CD14-positive monocyte (primary cell): ENCODE data around the gene DNAH14. TPM values are rescaled to one million over a fixed set of nuclear protein-coding genes. Genes with fewer than 3 reads are reported as not detected.
"Not testable (repeated sequence)": the region's sequence is repeated elsewhere in the genome, so short reads cannot be mapped to it uniquely, and the experiment has no call there.

Experiments
- DNase-seq, 3 donors: peaks; one replicate each; pipeline ENCODE4 v3.0.0-alpha.2; 2011 to 2022
- H2AFZ ChIP-seq: 2 replicates; pipeline ENCODE4 v1.6.0; 2012; ENCODE audit warnings: mild to moderate bottlenecking, low read depth, low read length, inconsistent platforms; ENCODE audit not compliant: insufficient read depth, poor library complexity, severe bottlenecking
- H3K27ac ChIP-seq, 2 donors: 1 replicate in 1 of 2; 2 replicates in 1 of 2; pipeline ENCODE4 v1.5.1; 2012 to 2013; ENCODE audit warnings: low read length in 2 of 2, control low read depth in 1 of 2, inconsistent platforms in 1 of 2, low read depth in 1 of 2, mild to moderate bottlenecking in 1 of 2
- H3K27me3 ChIP-seq, 2 donors: one replicate each; pipeline versions ENCODE4 v1.6.0 to v1.6.1; 2011 to 2013; ENCODE audit warnings: low read length in 2 of 2; ENCODE audit not compliant: control insufficient read depth in 2 of 2, insufficient read depth in 2 of 2
- H3K36me3 ChIP-seq, 2 donors: replicated peaks in 1 of 2; 1 replicate in 1 of 2; 2 replicates in 1 of 2; pipeline versions ENCODE4 v1.5.1 to v1.6.1; 2012 to 2013; ENCODE audit warnings: low read length in 2 of 2, control low read depth in 1 of 2, inconsistent platforms in 1 of 2, mild to moderate bottlenecking in 1 of 2; ENCODE audit not compliant: insufficient read depth in 2 of 2, control insufficient read depth in 1 of 2
- H3K4me1 ChIP-seq, 2 donors: 1 replicate in 1 of 2; 2 replicates in 1 of 2; pipeline versions ENCODE4 v1.5.1 to v1.6.1; 2012 to 2013; ENCODE audit warnings: low read length in 2 of 2, control low read depth in 1 of 2, inconsistent platforms in 1 of 2, mild to moderate bottlenecking in 1 of 2, moderate library complexity in 1 of 2; ENCODE audit not compliant: insufficient read depth in 2 of 2, control insufficient read depth in 1 of 2
- H3K4me2 ChIP-seq: replicated peaks from 2 replicates; pipeline ENCODE3; 2012; ENCODE audit warnings: low read length, moderate library complexity, mild to moderate bottlenecking; ENCODE audit not compliant: poor library complexity, severe bottlenecking; ENCODE audit errors: extremely low read depth
- H3K4me3 ChIP-seq, 3 experiments: fragments of 200-600 bp in 1 of 3; sonication (generic) in 1 of 3; replicated peaks in 1 of 3; 1 replicate in 2 of 3; 2 replicates in 1 of 3; pipeline ENCODE4 v1.5.1; 2011 to 2013; ENCODE audit warnings: low read length in 3 of 3, mild to moderate bottlenecking in 3 of 3, control low read depth in 2 of 3, low read depth in 2 of 3, inconsistent platforms in 1 of 3, moderate library complexity in 1 of 3
- H3K79me2 ChIP-seq: 2 replicates; pipeline ENCODE4 v1.6.0; 2012; ENCODE audit warnings: mild to moderate bottlenecking, control low read depth, inconsistent platforms, low read length, moderate library complexity; ENCODE audit not compliant: insufficient read depth
- H3K9ac ChIP-seq: 2 replicates; pipeline ENCODE4 v1.6.0; 2017; ENCODE audit warnings: low read length, mild to moderate bottlenecking; ENCODE audit not compliant: insufficient read depth, poor library complexity, severe bottlenecking
- H3K9me3 ChIP-seq, 2 donors: replicated peaks in 1 of 2; 1 replicate in 1 of 2; 2 replicates in 1 of 2; pipeline versions ENCODE4 v1.5.1 to v1.6.1; 2012 to 2013; ENCODE audit warnings: low read length in 2 of 2, control low read depth in 1 of 2; ENCODE audit not compliant: control insufficient read depth in 1 of 2, insufficient read depth in 1 of 2
- H4K20me1 ChIP-seq: 2 replicates; pipeline ENCODE4 v1.6.0; 2012; ENCODE audit warnings: mild to moderate bottlenecking, low read length, control low read depth, moderate library complexity; ENCODE audit not compliant: insufficient read depth
- H3K27ac Mint-ChIP-seq, 7 donors: one replicate each; pipeline ENCODE4 v1.8.0; 2020; ENCODE audit warnings: mild to moderate bottlenecking in 7 of 7, mixed read lengths in 7 of 7, moderate library complexity in 6 of 7, inconsistent platforms in 2 of 7
- H3K27me3 Mint-ChIP-seq, 3 donors: one replicate each; pipeline ENCODE4 v1.8.0; 2021 to 2022; ENCODE audit warnings: low read depth in 3 of 3, mild to moderate bottlenecking in 3 of 3, mixed read lengths in 3 of 3, moderate library complexity in 3 of 3, inconsistent platforms in 1 of 3
- H3K36me3 Mint-ChIP-seq, 2 donors: one replicate each; pipeline ENCODE4 v1.8.0; 2020; ENCODE audit warnings: mixed read lengths in 2 of 2, inconsistent platforms in 1 of 2, mild to moderate bottlenecking in 1 of 2
- H3K4me1 Mint-ChIP-seq: one replicate; pipeline ENCODE4 v1.8.0; 2020; ENCODE audit warnings: mild to moderate bottlenecking, mixed read lengths
- H3K4me3 Mint-ChIP-seq, 2 donors: one replicate each; pipeline ENCODE4 v1.8.0; 2020; ENCODE audit warnings: mild to moderate bottlenecking in 2 of 2, mixed read lengths in 2 of 2, moderate library complexity in 1 of 2
- H3K9me3 Mint-ChIP-seq, 7 donors: one replicate each; pipeline ENCODE4 v1.8.0; 2020 to 2022; ENCODE audit warnings: mixed read lengths in 7 of 7, mild to moderate bottlenecking in 6 of 7, moderate library complexity in 6 of 7, inconsistent platforms in 2 of 7
- WGBS: methylation state at CpG from one replicate; pipeline ENCODE4 v1.1.5; 2013; ENCODE audit warnings: missing lambda C conversion rate; ENCODE audit not compliant: insufficient coverage; 5-methylcytosine and 5-hydroxymethylcytosine counted together
- intact Hi-C, 2 donors: fragments of 100-400 bp; cut with micrococcal nuclease; formaldehyde crosslinking; loops; one replicate each; pipeline versions ENCODE4 v1.15.0 to v1.15.1; 2023
- polyA plus RNA-seq, 3 donors: library from polyadenylated mRNA; depleted of rRNA in 1 of 3; unstranded in 2 of 3; stranded (reverse) in 1 of 3; fragments of 300-500 nt in 2 of 3; fragments of >200 nt in 1 of 3; fragmentation: Illumina TruSeq in 2 of 3; gene quantifications; 1 replicate in 2 of 3; 2 replicates in 1 of 3; pipeline ENCODE4 v1.2.3, GENCODE V29; 2012 to 2021
- TF ChIP-seq, protein P1 (sequence below): fragments of 200-600 bp; IDR thresholded peaks from one replicate; pipeline ENCODE4 v1.8.0; 2022; ENCODE audit warnings: antibody characterized with exemption, mild to moderate bottlenecking

The DNAH14 gene
- polyA plus RNA-seq, 3 donors, result 0.83 TPM; not detected in 2

- H3K27ac ChIP-seq, result no peak overlapping the region
- no peaks in the 10 kb centered on the region for H3K4me1 ChIP-seq
- no peak for DNase-seq
- H3K36me3 ChIP-seq, result no peaks in the 10 kb centered on the region
- Mint-ChIP-seq H3K4me1 (no peaks in the 10 kb centered on the region), H3K4me3 (no peak overlapping the region), H3K27ac (no peak overlapping the region), H3K9me3 (peaks cover 0 to 10% (median 4%) of the 10 kb centered on the region in 7 donors), H3K27me3 (no peaks in the 10 kb centered on the region), H3K36me3 (no peaks in the 10 kb centered on the region)
- 96% methylated on average over 2 of the region's 2 CpGs for WGBS
- H3K27me3 ChIP-seq, result no peaks in the 10 kb centered on the region
- TF ChIP-seq, protein P1, sequence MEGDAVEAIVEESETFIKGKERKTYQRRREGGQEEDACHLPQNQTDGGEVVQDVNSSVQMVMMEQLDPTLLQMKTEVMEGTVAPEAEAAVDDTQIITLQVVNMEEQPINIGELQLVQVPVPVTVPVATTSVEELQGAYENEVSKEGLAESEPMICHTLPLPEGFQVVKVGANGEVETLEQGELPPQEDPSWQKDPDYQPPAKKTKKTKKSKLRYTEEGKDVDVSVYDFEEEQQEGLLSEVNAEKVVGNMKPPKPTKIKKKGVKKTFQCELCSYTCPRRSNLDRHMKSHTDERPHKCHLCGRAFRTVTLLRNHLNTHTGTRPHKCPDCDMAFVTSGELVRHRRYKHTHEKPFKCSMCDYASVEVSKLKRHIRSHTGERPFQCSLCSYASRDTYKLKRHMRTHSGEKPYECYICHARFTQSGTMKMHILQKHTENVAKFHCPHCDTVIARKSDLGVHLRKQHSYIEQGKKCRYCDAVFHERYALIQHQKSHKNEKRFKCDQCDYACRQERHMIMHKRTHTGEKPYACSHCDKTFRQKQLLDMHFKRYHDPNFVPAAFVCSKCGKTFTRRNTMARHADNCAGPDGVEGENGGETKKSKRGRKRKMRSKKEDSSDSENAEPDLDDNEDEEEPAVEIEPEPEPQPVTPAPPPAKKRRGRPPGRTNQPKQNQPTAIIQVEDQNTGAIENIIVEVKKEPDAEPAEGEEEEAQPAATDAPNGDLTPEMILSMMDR, result no peak
- H2AFZ ChIP-seq, result no peak overlapping the region
- H3K4me3 ChIP-seq, result no peak overlapping the region
- intact Hi-C loops, result no loop called here
- H3K9me3 ChIP-seq, result peaks cover 0 to 4% of the 10 kb centered on the region in 2 donors
- H3K4me2 ChIP-seq, result no peak overlapping the region
- H3K79me2 ChIP-seq, result no peaks in the 10 kb centered on the region
- H4K20me1 ChIP-seq, result no peaks in the 10 kb centered on the region
- no peak overlapping the region for H3K9ac ChIP-seq
Measured at GRCh38 chr1:225225681-225226080, 296.2 kb downstream of the DNAH14 start.

DNA sequence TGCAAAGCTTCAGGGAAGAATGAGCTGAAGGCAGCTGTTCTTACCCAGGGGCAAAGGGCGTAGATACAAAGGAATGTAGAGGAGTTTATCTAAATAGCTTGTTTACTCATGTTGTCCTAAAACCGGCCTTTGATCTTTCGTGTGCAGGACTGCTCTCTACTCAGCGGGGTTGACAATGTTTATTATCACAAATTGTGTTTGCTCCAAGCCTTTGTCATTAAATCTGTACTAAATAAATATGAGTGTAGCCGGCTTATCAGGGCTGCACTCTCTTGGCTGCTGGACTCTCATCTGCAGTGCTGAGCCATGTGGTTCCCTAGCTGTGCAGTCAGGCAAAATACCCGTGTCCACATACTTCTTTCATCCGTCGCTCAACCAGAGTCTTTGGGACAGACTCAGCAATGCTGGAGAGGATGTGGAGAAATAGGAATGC lies 299.4 kb downstream of the DNAH14 start:
- no peaks in the 10 kb centered on the region for H3K36me3 Mint-ChIP-seq
- no peak overlapping the region for H3K4me3 Mint-ChIP-seq
- intact Hi-C loops, result no loop called here
- no peak for DNase-seq
- TF ChIP-seq, protein P1, result no peak
- H3K79me2 ChIP-seq, result no peaks in the 10 kb centered on the region
- no peaks in the 10 kb centered on the region for H3K9me3 ChIP-seq
- whole genome bisulfite sequencing, result 95% methylated on average over 4 of the region's 8 CpGs
- H3K4me3 ChIP-seq, result no peak overlapping the region
- H3K27ac Mint-ChIP-seq, result no peak overlapping the region
- peaks cover 0 to 4% (median 3%) of the 10 kb centered on the region in 7 donors for H3K9me3 Mint-ChIP-seq
- no peaks in the 10 kb centered on the region for H3K4me1 ChIP-seq
- no peak overlapping the region for H2AFZ ChIP-seq
- H3K4me1 Mint-ChIP-seq, result no peaks in the 10 kb centered on the region
- H3K27ac ChIP-seq, result no peak overlapping the region
- H3K9ac ChIP-seq, result no peak overlapping the region
- H3K36me3 ChIP-seq, result no peaks in the 10 kb centered on the region
- H3K4me2 ChIP-seq, result no peak overlapping the region
- H3K27me3 ChIP-seq, result no peaks in the 10 kb centered on the region
- H4K20me1 ChIP-seq, result no peaks in the 10 kb centered on the region
- no peaks in the 10 kb centered on the region for H3K27me3 Mint-ChIP-seq

GRCh38 chr1:225229429-225229828 lies 300.0 kb downstream of the DNAH14 start:
- H3K79me2 ChIP-seq, H3K9me3 ChIP-seq, H2AFZ ChIP-seq, H3K9ac ChIP-seq, H3K4me2 ChIP-seq, H3K4me1 Mint-ChIP-seq, H3K27me3 Mint-ChIP-seq, H3K4me3 Mint-ChIP-seq, H3K27ac ChIP-seq, H3K27me3 ChIP-seq, H3K36me3 ChIP-seq, intact Hi-C loops, H4K20me1 ChIP-seq, H3K9me3 Mint-ChIP-seq, H3K36me3 Mint-ChIP-seq, H3K27ac Mint-ChIP-seq, H3K4me3 ChIP-seq, DNase-seq, H3K4me1 ChIP-seq: not testable (repeated sequence)
